Fibroblast of skin of right quadriceps (primary cell): ENCODE results near the gene CCDC148.
"Not testable (repeated sequence)": the region's sequence is repeated elsewhere in the genome, so short reads cannot be mapped to it uniquely, and the experiment has no call there.

Experiments used
- DNase-seq: peaks from one replicate; pipeline ENCODE4 v3.0.0-alpha.2; 2013

CCDC148 gene

DNA sequence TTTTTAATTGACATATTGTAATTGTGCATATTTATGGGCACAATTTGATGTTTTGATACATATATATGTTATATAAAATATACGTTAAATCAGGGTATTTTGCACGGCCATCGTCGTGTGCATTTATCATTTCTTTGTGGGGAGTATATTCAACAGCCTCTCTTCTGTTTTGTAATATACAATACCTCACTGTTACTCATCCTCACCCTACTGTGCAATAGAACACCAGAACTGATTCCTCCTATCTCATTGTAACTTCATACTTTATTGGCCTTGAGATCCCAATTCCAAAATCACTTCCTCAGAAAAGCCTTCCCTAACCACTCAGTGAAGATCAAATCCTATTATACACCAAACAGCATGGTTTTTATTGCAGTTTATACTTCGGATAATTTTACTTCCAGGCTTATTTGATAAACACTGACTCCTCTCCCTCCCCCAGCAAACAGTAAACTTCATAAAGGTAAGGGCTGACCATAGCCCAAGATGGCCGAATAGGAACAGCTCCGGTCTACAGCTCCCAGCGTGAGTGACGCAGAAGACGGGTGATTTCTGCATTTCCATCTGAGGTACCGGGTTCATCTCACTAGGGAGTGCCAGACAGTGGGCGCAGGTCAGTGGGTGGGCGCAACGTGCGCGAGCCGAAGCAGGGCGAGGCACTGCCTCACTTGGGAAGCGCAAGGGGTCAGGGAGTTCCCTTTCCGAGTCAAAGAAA, 105.6 kb downstream of the CCDC148 start:
- not testable (repeated sequence) for DNase-seq

DNA sequence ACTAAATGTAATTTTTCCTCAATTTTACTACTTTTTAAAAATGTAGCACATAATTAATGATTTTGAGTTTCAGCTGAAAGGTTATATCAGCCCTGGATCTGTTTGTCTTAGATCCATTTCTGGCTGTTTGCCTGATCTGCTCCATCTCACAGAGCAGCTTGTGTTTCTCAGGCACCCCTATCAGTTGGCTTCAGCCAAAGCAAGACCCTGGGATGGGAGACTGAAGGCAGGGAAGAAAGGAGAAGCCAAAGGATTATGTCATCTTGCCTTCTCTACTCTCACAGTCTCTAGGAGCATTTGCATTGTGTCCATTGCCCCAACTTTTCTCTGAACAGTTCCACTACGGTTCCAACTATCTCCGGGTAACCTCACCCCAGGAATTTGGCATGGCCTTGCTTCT, 110.5 kb downstream of the CCDC148 start:
- no peak for DNase-seq

DNA sequence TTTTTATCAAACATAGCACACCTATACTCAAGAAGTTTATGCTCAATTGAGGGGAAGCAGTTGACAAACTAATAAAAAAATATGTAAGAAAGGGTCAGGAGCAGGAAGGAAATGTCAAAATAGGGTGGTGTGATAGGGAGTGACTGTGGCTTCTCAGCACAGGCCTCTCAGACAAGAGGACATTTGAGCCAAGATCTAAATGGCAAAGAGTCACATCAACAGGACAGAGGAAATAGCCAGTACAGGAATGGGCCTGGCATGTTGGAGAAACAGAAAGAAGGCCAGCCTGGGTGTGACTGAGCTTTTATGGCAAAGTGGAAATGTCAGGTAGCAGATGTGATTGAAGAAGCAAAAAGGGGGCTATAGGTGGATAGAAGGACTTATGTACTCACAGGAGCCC, 117.0 kb downstream of the CCDC148 start:
- no peak for DNase-seq

DNA sequence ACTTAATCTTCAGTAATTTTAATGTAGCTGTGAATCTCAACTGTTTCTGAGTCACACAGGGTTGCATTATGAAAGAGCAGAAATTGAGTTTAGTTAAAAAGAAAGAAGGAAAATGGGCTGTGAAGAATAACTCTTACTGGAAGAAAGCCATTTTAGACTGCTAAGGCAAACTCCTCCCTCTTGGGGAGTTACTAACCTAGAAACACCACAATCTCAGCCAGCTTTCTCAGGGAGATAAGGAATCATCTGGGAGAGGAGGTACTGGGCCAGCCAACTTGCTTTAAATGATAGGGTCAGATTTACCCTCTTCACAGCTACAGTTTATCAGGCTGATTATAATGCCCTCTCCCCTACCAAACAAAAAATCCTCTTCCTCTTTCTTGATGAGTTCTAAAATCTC, 119.5 kb downstream of the CCDC148 start:
- DNase-seq: no peak

DNA sequence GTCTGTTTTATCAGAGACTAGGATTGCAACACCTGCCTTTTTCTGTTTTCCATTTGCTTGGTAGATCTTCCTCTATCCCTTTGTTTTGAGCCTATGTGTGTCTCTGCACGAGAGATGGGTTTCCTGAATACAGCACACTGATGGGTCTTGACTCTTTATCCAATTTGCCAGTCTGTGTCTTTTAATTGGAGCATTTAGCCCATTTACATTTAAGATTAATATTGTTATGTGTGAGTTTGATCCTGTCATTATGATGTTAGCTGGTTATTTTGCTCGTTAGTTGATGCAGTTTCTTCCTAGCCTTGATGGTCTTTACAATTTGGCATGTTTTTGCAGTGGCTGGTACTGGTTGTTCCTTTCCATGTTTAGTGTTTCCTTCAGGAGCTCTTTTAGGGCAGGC, 124.8 kb downstream of the CCDC148 start:
- DNase-seq: not testable (repeated sequence)

DNA sequence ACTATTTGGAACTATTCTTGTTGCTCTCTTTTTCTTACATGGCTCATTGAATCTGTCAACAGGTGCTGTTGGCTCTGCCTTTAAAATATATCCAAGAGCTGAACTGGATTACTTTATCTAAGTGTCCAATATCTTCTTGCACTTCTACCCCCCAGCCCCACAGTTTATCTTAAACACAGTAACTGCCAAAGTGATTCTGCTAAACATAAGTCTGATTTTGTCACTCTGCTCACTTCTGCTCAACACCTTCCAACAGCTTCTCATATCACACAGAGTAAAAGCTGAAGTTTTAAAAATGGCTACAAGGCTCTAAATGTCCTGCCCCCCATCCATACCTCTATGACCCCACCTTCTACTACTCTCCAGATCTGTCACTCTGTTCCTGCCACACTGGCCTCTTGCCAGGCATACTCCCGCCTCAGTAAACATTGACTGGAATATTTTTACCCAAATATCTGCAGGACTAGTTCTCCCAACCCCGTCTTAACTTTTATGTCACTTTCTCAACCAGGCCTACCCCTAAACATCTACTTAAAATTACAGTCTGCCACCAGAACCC, 130.7 kb downstream of the CCDC148 start:
- DNase-seq: no peak

DNA sequence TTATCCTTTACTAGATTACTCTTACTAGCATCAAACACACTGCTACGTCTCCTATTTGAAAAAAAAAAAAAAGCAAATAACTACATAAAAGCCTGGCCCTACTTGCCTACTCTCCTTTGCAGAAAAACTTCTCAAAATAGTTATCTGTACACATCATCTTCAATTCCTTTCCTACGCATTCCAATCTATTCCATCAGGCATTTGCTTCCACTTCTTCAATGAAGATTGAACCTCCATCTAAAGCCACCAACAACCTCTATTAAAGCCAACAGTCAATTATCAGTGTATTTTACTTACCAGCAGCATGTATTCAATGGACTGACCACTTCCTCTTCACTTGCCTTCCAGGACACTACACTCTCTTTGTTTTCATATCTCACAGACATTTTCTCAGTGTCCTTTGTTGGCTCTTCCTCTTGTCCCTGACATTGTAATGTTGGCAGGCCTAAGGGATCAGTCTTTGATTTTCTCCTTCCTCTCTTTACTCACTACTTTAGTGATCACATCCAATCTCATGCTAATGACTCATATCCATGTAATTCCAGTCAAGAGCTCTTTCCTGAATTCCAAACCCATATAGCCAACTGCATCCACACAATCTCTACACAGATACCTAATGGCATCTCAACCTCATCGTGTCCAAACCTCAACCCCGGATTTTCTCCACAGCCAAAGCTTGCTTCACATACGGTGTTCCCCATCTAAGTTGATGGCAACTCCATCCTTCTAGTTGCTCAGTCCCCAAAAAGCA, 131.3 kb downstream of the CCDC148 start:
- DNase-seq: peak; percentile 16

DNA sequence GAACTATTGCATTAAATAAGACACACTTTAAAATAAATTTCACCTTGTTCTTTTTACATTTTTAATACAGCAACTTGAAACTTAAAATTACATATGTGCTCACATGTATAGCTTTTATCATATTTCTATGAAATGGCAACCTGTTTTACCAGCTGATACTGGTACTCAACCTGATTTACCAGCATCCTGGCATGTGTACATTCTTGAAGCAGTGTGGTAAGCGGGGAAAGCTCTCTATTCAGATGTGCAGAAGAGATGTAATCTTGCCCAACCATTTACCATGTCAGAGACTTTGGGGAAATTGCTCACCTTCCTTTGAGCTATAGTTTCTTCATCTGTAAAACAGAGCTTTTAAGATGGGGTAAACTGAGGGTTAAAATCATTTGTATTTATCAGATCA, 133.2 kb downstream of the CCDC148 start:
- DNase-seq: no peak

DNA sequence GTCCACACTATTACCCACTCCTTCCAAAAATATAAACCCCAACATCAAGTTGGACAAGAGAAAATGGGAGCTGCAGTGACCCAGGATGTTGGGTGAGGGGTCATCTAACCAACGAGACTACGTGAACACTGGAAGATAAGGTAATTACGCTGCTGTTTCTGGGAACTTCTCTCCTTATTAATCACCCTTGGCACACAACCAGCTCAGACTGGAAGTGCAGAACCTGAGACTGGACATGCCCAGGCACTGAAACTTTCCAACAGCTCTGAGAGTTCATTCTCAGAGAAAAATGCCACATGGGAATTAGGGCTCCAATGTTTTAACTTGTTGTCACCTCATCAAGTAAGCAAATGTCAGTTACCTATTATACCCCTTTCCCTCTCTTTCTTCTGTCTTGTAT, 135.3 kb downstream of the CCDC148 start:
- no peak for DNase-seq

DNA sequence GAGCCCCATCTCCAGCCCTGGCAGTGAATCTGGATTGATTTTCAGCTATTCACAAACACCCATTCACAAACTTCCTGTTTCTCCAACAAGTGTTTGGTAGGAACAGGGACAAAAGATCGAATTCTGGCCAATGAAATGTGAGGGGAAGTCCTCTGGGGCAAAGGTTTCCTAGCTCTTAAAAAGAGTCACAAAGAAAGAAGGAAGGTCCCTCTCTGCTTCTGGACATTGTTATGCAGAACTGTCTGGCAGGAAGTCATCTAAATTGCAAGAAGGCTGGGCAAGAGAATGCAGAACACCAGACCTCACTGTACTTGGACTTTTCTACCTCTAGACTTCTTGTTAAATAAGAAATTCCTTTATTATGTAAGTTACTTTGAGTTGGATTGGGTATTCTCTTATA, 137.3 kb downstream of the CCDC148 start:
- DNase-seq: no peak

DNA sequence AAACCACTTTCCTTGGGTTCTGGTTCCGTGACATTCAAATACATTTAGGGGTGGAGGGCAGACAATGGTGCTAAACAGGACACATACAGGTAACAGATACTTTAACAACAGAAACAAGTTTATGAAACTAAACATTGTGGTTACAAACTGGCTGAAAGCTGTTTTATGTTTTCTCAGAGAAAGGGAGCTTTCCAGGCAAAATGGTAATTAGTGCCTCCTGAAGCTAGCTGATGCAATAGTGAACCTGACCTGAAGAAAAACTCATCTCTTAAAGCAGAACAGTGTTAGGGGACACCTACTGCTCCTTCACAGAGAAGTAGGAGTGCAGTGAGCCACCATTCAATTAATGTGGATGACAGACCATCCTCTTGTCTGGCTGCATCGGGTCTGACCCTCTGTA, 138.9 kb downstream of the CCDC148 start:
- no peak for DNase-seq

DNA sequence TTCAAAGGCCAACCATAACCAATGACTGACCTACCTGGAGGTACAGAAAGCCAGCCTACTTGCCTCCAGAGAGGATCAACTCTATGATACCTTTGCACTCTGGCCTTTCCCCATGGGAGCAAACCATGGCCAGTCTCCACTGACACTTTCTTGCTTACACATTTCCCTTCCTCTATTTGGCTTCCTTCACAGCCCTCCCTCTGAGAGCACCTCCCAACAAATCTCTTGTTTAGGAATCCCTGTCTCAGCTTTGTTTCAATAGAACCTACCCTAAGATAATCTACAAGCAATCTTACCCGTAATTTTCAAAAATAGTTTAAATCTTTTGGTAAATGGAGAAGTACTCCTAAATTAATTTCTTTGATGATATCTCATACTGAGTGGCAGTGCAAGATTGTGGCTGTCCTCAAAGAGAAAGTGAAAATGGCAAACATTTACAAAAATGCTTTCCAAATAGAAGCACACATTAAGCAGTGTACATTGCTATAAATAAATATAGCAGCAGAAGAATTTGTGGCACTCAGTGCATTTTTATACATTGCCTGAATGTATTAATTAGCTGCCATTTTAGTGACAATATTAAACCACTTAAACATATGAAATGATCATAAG, 140.6 kb downstream of the CCDC148 start:
- DNase-seq: no peak

DNA sequence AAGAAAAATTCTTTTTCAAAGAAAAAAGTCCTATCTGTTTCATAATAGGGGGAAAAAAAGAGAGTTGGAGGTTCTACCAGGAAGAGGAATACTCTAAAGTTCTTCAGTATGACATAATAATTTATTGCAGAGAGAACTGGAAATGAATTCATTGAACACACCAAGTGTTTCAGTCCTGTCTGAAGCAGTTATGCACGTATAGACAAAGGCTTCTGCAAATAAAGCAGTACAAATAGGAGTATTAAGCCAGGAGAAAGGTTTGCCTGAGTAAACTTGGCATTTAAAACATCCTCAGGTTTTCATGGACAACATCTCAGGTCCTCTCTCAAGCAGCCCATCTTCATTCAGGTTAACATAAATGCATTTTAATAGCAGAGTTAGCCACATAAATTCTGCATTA, 141.6 kb downstream of the CCDC148 start:
- no peak for DNase-seq

DNA sequence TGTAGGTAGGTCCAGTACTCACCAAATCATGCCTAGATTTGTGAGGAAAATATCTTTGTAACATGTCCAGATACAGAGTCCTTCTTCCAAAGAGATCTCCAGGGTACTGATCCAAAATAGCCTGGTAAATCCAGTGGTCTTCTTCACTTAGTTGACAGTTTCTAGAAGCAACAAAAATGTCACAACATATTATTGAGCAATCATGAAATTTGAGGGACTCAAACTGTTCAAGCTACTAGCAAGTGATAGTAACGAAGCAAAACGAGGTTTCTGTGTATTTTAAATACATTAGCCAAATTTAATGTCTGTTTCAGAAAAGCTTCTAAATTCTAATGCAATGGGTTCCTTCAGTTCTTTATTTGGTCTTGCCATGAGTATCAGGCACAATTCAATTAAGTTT, 142.8 kb downstream of the CCDC148 start:
- DNase-seq: no peak

DNA sequence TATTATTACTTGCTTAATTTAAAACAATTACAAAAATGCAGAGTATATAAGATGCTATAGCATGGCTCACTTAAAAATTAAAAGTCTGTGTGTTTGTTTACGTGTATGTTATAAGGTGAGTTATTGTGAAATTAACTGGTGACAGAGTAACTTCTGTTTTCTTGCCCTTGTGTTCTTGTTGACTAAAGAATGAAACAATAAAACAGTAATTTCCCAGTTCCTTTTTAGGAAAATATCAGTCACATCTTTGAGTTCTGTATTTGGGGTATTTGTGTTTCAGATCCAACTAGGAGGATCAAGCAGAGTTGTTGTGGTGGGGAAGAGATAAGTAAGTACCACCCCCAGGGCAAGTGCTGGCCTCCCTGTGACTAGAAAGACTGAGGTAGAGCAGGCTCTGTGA, 143.6 kb downstream of the CCDC148 start:
- no peak for DNase-seq

DNA sequence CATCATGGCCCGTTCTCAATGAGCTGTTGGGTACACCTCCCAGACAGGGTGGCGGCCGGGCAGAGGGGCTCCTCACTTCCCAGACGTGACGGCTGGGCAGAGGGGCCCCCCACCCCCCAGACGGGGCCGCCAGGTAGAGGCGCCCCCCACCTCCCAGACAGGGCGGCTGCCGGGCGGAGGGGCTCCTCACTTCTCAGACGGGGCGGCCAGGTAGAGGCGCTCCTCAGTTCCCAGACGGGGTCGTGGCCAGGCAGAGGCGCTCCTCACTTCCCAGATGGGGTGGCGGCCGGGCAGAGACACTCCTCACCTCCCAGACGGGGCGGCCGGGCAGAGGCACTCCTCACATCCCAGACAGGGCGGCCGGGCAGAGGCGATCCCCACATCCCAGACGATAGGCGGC, 146.1 kb downstream of the CCDC148 start:
- not testable (repeated sequence) for DNase-seq

DNA sequence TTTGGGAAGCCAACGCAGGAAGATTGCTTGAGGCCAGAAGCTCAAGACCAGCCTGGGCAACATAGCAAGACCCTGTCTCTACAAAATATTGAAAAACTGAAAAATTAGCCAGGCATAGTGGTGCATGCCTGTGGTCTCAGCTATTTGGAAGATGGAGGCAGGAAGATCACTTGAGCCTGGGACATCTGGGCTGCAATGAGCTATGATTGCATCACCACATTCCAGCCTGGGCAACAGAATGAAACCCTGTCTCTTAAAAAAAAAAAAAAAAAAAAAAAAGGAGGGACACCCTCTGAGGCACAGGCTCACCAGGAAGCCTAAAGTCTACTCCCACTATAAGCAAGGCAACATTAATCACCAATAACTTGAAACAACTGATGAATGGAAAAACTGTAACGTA, 151.1 kb downstream of the CCDC148 start:
- DNase-seq: no peak

DNA sequence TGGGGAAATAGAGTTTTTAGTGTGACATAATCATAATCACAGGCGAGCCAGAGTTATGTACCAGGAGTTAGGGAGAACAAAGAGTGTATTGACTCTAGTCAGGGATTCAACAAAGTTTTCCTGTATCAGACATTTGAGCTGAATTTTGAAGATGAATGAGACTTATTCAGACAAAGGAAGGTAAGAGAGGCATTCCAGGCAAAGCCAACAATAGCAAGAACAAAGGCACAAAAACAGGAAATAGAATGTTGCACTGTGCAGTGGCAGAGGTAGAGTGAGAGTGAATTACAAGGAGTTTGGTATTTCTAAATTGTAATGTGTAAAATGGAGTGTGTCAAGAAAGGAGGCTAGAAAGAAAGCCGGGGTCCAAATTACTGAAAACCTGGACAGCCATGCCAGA, 156.2 kb downstream of the CCDC148 start:
- DNase-seq: no peak

DNA sequence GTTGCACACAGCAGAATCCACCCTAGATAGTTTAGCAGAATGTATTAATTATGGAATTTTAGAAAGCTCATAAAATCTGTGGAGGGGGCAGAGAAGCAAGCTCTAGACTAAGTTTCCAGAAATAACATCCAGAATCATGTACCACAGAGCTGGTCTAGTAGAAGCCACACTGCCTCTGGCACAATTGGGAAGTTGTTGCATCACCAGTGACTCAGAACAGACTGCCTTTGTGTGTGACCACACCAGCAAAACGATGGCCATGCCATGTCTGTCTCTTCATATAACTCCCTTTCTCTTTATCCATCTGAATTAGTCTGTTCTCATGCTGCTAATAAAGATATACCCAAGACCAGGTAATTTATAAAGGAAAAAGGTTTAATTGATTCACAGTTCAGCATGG, 158.9 kb downstream of the CCDC148 start:
- no peak for DNase-seq

DNA sequence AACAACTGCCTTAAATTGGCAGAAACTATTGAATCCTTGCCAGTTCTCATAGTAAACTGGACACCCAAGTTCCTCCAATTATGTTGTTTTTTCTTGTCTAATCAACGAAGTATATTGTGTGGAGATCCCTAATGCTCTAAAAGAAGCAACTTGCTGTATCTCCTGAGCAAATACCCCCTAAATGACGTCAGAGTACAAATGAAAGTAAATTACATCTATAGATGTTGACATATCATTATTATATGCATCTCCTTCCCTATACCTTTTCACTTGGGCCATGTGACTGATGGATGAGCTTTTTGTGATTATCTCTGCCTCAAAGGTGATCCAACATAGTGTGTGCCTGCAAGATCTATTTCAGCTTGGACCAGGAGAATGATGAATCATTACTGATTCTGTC, 159.4 kb downstream of the CCDC148 start:
- no peak for DNase-seq

DNA sequence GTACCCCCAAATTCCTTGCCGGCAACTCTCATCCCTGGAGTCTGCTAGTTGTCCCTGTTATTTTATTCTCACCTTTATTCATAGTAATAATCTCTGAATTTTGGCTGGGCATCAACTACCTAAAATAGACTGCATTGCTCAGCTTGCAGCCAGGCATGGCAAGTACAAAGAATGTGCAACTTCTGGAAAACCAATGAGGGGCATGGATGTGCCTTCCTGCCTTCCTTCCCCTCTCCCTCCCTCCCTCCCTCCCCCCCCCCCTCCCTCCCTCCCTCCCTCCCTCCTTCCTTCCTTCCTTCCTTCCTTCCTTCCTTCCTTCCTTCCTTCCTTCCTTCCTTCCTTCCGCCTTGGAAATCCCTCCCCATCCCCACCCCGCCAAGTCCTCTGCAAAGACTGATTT, 162.8 kb downstream of the CCDC148 start:
- DNase-seq: no peak

DNA sequence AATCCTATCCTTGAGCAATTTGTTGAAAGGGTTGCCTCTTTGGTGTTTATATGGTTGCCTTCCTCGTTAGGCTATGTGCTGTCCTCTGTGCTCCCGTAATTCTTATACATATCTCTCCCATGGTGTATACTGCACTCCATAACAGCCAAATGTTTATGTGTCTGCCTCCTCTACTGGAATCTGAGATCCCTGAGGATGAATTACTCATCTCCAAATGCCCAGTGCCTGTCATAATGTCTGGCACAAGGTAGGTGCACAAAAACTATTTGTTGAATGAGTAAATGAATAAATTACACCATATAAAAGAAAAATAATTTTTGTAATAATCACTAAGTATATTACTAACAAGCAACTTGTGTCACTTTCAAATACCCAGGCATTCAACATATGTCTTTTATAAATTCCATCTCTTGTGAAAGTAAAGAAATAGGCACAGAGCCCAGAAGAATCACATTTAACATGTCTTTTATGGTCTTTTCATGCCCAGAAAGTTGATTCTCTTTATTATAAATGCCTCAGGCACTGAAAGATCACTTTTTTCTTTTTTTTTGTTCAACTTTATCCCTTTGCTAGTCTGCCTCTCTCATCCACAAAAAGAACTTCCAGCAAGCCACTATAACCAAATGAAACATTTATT, 164.9 kb downstream of the CCDC148 start:
- DNase-seq: no peak

DNA sequence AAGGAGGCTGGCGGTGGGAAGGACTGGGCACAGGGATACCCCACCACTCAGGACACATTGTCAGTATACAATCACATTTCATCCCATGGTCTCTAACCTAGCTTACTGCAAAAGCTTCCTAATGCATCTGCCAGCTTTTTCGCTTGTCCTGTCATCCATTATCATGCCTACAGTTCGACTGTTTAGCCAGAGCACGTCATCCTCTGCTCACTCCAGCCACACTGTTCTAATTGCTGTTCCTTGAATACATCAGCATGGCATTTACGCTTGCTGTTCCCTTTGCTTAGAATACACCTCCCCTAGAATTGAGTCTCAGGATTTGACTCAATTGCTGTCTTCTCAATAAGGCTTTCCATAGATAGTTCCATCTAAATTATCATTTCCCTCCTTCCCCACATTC, 166.3 kb downstream of the CCDC148 start:
- DNase-seq: no peak
